GM19324 (cell line): Measurements from ENCODE around the gene C10orf53.

Source experiments
- ATAC-seq: cut with Tn5 transposase; IDR thresholded peaks from one replicate; pipeline ENCODE4 v1.9.1; 2021; ENCODE audit warnings: mild to moderate bottlenecking, moderate library complexity; ENCODE audit not compliant: unreplicated experiment, low FRiP score

Gene C10orf53

GRCh38 chr10:49679480-49679893, at the start of gene C10orf53:
C10orf53 (plus strand) TSS chr10:49679651; CDS start chr10:49679698, 47 bp downstream.
- ATAC-seq, result no peak

- no peak for ATAC-seq
Observed at GRCh38 chr10:49631975-49632374, 47.5 kb upstream of the C10orf53 start.

- ATAC-seq, result no peak
Observed at GRCh38 chr10:49632406-49633317, 46.8 kb upstream of the C10orf53 start.

GRCh38 chr10:49633327-49634068, 46.0 kb upstream of the C10orf53 start:
- ATAC-seq, result no peak

GRCh38 chr10:49634069-49634660, 45.3 kb upstream of the C10orf53 start:
- ATAC-seq, result no peak

GRCh38 chr10:49642311-49642710, 37.1 kb upstream of the C10orf53 start:
- ATAC-seq, result no peak

- no peak for ATAC-seq
Observed at GRCh38 chr10:49643241-49644034, 36.0 kb upstream of the C10orf53 start.

GRCh38 chr10:49644035-49644646, 35.3 kb upstream of the C10orf53 start:
- ATAC-seq, result no peak

- no peak for ATAC-seq
Observed at GRCh38 chr10:49645417-49645816, 34.0 kb upstream of the C10orf53 start.

- no peak for ATAC-seq
Observed at GRCh38 chr10:49645871-49646870, 33.3 kb upstream of the C10orf53 start.

GRCh38 chr10:49647554-49647953, 31.9 kb upstream of the C10orf53 start:
- no peak for ATAC-seq

- no peak for ATAC-seq
Observed at GRCh38 chr10:49647985-49648795, 31.3 kb upstream of the C10orf53 start.

- ATAC-seq, result no peak
Observed at GRCh38 chr10:49649294-49649693, 30.2 kb upstream of the C10orf53 start.

- ATAC-seq, result no peak
Observed at GRCh38 chr10:49649936-49650723, 29.3 kb upstream of the C10orf53 start.

GRCh38 chr10:49650724-49651034, 28.8 kb upstream of the C10orf53 start:
- no peak for ATAC-seq

GRCh38 chr10:49651039-49651835, 28.2 kb upstream of the C10orf53 start:
- ATAC-seq, result no peak
